Activated naive CD8-positive, alpha-beta T cell treated with anti-CD3 and anti-CD28 coated beads, Interleukin-2, amount 50 U/mL, for 16 hours (primary cell): ENCODE data around the gene ADGRE1.

ENCODE experiments used
- DNase-seq: peaks from one replicate; pipeline ENCODE4 v3.0.0-alpha.2; 2020; ENCODE audit warnings: low read depth, low spot score

Gene ADGRE1

DNA sequence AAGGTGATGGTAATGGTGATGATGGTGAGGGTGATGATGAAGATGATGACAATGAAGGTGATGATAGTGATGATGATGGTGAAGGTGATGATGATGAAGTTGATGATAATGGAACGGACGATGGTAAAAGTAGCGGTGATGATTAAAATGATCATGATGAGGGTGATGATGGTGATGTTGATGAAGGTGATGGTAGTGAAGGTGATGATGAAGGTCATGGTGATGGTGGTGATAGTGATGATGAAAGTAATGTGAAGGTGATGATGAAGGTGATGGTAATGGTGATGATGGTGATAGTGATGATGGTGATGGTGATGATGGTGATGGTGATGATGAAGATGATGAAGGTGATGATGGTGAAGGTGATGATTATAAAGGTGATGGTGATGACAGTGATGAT is 67.7 kb downstream of the ADGRE1 start:
- no peak for DNase-seq

GRCh38 chr19:6956573-6956972 is 69.2 kb downstream of the ADGRE1 start:
- no peak for DNase-seq

DNA sequence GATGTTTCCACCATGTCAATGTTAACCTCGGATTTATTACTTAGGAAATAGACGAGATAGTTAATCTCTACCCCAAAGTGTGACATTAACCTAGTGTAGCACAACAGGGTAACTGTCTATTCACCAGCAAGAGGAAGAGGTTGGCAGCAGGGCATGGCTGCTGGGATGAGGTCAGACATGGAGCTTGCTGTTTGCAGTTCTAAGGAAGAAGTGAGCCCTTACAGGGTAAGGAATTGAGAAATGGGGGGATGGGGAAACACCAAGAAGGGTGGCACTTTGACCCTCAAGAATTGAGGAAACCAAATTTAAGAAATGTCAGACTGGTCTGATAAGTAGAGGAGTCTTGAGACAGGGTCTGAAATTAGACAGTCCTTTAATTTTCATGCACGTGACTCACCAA is 71.4 kb downstream of the ADGRE1 start:
- no peak for DNase-seq

DNA sequence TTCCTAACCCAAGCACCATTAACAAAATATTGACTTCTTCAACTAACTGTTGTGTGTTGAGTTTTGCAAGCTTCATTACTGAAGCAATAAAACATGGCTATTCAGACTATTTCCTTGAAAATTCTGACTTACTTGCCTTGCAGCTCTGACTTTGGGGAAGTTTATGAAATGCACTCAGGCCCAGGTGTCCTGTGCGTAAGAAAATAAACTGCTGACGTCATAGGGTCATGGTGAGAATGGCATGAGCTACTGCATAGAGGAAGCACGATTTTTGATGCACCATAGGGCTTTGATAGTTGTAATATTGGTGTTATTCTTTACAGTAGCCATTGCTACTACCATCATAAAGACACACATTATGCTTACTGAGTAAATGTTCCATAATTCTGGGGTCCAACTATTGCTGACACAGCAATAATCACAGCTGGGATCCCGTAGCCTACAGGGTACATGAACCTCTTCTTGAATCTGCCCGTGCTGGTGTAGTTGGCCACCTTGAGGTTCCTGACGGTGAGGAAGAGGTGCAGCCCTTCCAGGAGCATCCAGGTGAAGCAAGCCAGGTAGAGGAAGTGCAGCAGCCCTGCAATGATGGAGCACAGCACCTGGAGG is 76.0 kb downstream of the ADGRE1 start:
- no peak for DNase-seq

DNA sequence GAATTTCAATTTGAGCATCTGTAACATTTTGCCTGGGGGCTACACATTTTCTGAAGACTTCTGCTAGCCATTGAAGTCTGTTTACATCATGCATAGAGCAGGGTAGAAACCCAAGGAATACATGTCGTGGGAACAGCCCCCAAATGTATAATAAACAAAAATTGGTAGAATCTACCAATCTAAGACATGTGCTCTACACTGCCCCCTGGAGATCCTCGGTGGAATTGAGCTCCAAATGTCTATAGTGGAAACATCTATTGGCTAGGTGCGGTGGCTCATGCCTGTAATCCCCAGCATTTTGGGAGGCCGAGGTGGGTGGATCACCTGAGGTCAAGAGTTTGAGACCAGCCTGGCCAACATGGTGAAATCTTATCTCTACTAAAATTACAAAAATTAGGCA is 76.6 kb downstream of the ADGRE1 start:
- DNase-seq = no peak

- DNase-seq = no peak
Observed at GRCh38 chr19:6967967-6968366, 80.6 kb downstream of the ADGRE1 start.

DNA sequence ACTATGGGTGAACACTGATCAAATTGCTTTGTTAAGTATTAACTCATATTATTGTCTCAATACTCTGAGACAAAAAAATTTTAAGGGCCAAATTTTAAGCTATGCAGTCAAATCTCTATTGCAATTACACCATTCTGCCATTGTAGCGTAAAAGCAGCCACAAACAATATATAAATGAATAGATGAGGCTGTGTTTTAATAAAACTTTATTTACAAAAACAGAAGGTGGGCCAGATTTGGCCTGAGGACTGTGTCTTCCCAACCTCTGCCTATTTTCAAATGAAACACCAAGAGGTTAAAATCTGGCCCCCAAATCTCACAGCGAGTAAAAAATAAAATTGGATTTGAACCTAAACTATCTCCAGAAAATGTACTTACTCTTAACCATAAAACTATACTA is 82.1 kb downstream of the ADGRE1 start:
- DNase-seq = no peak

DNA sequence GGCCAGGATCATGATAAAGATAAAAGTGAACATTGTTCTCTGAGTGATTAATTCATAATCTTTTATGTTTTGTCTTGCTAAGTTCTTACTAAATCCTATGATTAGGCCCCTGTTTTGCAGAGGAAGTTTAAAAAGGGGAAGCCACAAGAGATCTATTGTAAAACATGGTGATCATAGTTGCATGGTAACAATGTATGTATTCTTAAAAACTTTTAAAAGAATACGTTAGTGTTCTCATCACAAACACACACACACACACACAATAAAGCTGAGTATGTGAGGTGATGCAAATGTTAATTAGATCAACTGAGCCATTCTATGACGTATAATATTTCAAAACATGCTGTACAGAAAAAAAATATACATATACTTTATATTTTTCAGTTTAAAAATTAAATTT is 82.6 kb downstream of the ADGRE1 start:
- DNase-seq = no peak

DNA sequence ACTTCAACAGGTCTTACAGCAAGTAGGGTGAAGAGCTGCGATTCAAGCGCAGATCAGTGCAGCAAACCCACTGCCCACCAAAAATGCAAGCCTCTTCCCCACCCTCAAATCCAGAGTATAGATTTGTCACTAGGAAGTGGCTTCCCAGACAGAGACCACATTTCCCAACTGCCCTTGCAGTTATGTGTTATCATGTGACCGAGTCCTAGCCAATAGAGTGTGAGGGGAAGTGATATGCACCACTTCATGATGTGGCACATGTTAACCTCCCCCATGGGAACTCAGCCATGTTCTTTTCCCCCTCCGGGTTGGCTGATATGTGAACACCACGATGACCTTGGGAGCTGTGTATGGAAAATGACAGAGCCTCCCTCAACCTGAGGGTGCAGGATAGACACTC is 83.1 kb downstream of the ADGRE1 start:
- no peak for DNase-seq

- DNase-seq = no peak
Observed at GRCh38 chr19:6971366-6971765, 84.0 kb downstream of the ADGRE1 start.

DNA sequence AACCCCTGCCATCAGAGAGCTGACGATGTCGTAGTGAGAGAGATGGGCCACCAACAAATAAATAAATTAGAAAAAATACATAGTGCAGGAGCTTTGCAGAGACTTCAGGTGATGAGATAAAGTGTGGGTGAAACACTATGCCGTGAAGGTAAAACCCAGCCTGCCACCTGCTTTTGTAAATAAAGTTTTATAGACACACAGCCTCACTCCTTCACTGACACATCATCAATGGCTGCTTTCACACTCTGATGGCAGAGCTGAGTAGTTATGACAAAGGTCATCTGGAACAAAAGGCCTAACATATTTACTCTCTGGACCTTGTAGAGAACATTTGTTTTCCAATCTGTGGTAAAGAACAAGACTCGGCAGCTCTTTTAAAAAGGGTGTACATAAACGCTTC is 88.8 kb downstream of the ADGRE1 start:
- no peak for DNase-seq

- no peak for DNase-seq
Observed at GRCh38 chr19:6979399-6979798, 92.0 kb downstream of the ADGRE1 start.

GRCh38 chr19:6983448-6983847 is 96.1 kb downstream of the ADGRE1 start:
- no peak for DNase-seq

- no peak for DNase-seq
Observed at GRCh38 chr19:6987850-6988249, 100.5 kb downstream of the ADGRE1 start.

DNA sequence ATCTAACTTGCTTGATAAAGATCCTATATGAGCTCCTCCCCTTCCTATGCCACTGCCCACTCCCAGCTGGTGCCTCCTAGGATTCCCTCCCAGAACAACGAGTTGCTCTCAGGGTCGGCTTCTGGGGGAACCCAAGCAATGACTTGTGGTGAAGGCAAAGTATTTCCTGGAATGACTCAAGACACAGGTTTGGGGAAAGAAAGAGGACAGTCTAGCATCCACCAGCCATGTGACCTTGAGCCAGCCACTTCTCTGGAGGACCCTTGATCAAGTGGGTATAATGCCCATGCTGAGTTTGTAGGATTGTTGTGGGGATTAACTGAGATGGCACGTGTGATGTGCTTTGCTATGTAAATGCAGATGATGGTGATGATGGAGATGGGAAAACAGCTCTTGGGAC is 100.9 kb downstream of the ADGRE1 start:
- no peak for DNase-seq
